Body of pancreas (tissue), 4 donors: Measurements from ENCODE around the gene MSH4.

Experiments
- POLR2A ChIP-seq, 3 donors: fragments of 450-650 bp; IDR thresholded peaks; one replicate each; pipeline ENCODE4 v1.6.1; 2016; ENCODE audit warnings: antibody characterized with exemption in 3 of 3, mild to moderate bottlenecking in 2 of 3
- TF ChIP-seq, protein P1 (sequence below), 7 experiments: fragments of 450-650 bp in 4 of 7; fragments of 200-600 bp in 3 of 7; sonication (generic) in 3 of 7; IDR thresholded peaks; one replicate each; pipeline ENCODE4 v1.5.1; 2016 to 2019; ENCODE audit warnings: antibody characterized with exemption in 7 of 7

DNA sequence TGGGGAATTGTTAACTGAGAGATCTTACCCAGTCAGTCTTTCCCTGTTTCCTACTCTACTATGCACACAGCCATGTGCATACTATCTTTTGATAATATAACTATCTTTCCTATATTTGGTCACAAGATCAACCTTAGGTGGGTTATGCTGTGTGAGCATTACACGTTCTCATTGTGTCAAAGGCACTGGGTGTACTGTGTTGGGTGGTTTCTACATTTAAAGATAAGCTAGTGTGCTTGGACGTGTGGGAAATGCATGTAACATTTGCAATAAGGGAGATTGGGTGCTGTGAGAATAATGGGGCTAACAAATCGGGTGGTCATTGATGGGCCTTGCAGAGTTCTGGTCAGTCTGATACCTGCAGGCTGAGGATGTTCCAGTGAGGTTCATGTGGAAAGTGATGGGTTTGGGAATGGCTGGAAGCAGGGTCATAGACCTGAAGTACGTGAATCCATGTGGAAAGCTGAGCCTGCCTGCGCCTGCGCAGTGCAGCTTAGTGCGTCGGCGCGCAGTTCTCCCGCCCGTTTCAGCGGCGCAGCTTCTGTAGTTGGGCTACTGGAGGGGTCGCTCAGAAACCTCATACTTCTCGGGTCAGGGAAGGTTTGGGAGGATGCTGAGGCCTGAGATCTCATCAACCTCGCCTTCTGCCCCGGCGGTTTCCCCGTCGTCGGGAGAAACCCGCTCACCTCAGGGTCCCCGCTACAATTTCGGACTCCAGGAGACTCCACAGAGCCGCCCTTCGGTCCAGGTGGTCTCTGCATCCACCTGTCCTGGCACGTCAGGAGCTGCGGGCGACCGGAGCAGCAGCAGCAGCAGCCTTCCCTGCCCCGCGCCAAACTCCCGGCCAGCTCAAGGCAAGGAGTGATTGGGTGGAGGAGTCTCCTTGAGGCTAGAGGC, at the start of gene MSH4:
- TF ChIP-seq, protein P1, sequence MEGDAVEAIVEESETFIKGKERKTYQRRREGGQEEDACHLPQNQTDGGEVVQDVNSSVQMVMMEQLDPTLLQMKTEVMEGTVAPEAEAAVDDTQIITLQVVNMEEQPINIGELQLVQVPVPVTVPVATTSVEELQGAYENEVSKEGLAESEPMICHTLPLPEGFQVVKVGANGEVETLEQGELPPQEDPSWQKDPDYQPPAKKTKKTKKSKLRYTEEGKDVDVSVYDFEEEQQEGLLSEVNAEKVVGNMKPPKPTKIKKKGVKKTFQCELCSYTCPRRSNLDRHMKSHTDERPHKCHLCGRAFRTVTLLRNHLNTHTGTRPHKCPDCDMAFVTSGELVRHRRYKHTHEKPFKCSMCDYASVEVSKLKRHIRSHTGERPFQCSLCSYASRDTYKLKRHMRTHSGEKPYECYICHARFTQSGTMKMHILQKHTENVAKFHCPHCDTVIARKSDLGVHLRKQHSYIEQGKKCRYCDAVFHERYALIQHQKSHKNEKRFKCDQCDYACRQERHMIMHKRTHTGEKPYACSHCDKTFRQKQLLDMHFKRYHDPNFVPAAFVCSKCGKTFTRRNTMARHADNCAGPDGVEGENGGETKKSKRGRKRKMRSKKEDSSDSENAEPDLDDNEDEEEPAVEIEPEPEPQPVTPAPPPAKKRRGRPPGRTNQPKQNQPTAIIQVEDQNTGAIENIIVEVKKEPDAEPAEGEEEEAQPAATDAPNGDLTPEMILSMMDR (IDR thresholded peaks at IDR 0.05): no peak
- no peak for TF ChIP-seq POLR2A (IDR thresholded peaks at IDR 0.05)
